Endothelial cell (in vitro differentiated cells): ENCODE data around the gene PLD1. TPM values are rescaled to one million over a fixed set of nuclear protein-coding genes. Genes with fewer than 3 reads are reported as not detected.

Experiments
- DNase-seq: peaks from one replicate; pipeline ENCODE4 v3.0.0; 2021; ENCODE audit warnings: low spot score
- H3K27ac Mint-ChIP-seq: one replicate; pipeline ENCODE4 v1.8.0; 2021; ENCODE audit warnings: mixed read lengths, inconsistent platforms; ENCODE audit not compliant: unreplicated experiment
- H3K27me3 Mint-ChIP-seq: one replicate; pipeline ENCODE4 v1.8.0; 2021; ENCODE audit warnings: mild to moderate bottlenecking, moderate library complexity, mixed read lengths, inconsistent platforms; ENCODE audit not compliant: unreplicated experiment
- H3K36me3 Mint-ChIP-seq: one replicate; pipeline ENCODE4 v1.8.0; 2021; ENCODE audit warnings: mild to moderate bottlenecking, low read depth, mixed read lengths, inconsistent platforms; ENCODE audit not compliant: unreplicated experiment
- H3K4me1 Mint-ChIP-seq: one replicate; pipeline ENCODE4 v1.8.0; 2021; ENCODE audit warnings: mild to moderate bottlenecking, mixed read lengths, inconsistent platforms; ENCODE audit not compliant: unreplicated experiment
- H3K4me3 Mint-ChIP-seq: one replicate; pipeline ENCODE4 v1.8.0; 2021; ENCODE audit warnings: mild to moderate bottlenecking, mixed read lengths, inconsistent platforms; ENCODE audit not compliant: unreplicated experiment
- H3K9me3 Mint-ChIP-seq: one replicate; pipeline ENCODE4 v1.8.0; 2021; ENCODE audit warnings: mixed read lengths, inconsistent platforms; ENCODE audit not compliant: unreplicated experiment
- total RNA-seq: library from RNA; stranded (reverse); fragmentation: NEBNext Ultra II Directional; extraction: Animal tissue kit (Norgen Biotek cat#: 25700); gene quantifications from one replicate; pipeline ENCODE4 v1.2.1, GENCODE V29; 2021; ENCODE audit not compliant: unreplicated experiment
- TF ChIP-seq, protein P1 (sequence below): fragments of 200-600 bp; sonication (generic); IDR thresholded peaks from one replicate; pipeline ENCODE4 v1.5.0; 2021; ENCODE audit warnings: antibody characterized with exemption; ENCODE audit not compliant: unreplicated experiment

The PLD1 gene
- total RNA-seq, 1 donor from 2014 or later = 61.5 TPM

DNA sequence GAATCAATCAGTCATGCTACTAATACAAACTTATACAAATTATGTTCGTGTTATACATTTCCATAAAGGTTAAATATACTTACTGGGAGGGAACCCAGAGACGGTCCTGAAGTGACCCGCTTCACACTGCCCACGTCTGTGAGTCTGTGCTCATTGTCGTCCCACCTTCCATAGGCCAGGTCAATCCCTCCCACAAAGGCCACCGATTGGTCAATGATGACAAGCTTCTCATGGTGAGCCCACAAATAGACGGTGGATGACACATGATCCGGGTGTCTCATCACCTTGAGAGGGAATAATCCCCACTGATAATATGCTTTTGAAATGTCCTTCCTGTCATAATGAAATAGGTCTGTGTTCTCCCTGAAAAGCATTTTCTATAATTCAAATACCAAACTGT is 121.7 kb downstream of the PLD1 start:
- Mint-ChIP-seq H3K9me3 (no peaks in the 10 kb centered on the region), H3K36me3 (peaks cover 32% of the 10 kb centered on the region), H3K4me1 (no peaks in the 10 kb centered on the region), H3K27me3 (no peaks in the 10 kb centered on the region), H3K27ac (no peak overlapping the region), H3K4me3 (no peak overlapping the region)
- DNase-seq = no peak
- TF ChIP-seq, protein P1, sequence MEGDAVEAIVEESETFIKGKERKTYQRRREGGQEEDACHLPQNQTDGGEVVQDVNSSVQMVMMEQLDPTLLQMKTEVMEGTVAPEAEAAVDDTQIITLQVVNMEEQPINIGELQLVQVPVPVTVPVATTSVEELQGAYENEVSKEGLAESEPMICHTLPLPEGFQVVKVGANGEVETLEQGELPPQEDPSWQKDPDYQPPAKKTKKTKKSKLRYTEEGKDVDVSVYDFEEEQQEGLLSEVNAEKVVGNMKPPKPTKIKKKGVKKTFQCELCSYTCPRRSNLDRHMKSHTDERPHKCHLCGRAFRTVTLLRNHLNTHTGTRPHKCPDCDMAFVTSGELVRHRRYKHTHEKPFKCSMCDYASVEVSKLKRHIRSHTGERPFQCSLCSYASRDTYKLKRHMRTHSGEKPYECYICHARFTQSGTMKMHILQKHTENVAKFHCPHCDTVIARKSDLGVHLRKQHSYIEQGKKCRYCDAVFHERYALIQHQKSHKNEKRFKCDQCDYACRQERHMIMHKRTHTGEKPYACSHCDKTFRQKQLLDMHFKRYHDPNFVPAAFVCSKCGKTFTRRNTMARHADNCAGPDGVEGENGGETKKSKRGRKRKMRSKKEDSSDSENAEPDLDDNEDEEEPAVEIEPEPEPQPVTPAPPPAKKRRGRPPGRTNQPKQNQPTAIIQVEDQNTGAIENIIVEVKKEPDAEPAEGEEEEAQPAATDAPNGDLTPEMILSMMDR = no peak

DNA sequence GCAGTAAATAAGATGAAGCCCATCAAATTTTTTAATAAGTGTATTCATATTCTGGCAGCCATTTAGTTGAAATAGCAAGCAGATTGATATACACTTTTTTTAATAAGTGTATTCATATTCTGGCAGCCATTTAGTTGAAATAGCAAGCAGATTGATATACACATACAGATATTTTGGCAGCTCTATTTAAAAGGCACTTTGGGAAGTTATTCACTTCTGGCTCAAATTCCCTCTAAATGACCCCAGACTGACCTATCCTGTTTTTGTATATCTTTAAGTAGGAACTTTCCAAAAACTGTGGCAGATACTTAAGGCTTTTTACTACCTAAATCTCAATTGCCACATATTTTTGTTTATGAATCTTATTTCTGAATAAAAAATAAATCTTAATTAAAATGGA is 122.3 kb downstream of the PLD1 start:
- Mint-ChIP-seq H3K36me3 (peaks cover 34% of the 10 kb centered on the region), H3K4me1 (no peaks in the 10 kb centered on the region), H3K4me3 (no peak overlapping the region), H3K9me3 (no peaks in the 10 kb centered on the region), H3K27me3 (no peaks in the 10 kb centered on the region), H3K27ac (no peak overlapping the region)
- DNase-seq = no peak
- TF ChIP-seq, protein P1 = no peak

DNA sequence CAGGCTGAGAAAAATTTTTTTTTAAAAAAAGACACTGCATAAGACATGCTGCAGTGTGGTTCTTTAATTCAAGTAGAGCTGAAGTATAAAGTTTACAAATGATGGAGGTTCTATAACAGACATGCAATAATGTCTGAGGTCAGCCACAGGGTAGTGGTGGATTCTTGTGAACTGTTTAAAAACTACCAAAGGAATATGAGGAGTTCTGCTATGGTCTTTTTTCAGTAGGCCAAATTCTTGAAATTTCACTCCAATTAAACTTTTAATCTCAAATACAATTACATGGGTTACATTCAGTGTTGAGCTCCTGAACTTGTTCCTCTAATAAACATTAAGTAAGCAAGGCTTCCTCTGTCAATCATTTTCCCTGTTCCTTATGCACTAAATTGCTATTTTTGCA is 122.7 kb downstream of the PLD1 start:
- Mint-ChIP-seq H3K36me3 (peaks cover 36% of the 10 kb centered on the region), H3K9me3 (no peaks in the 10 kb centered on the region)
- DNase-seq = no peak

DNA sequence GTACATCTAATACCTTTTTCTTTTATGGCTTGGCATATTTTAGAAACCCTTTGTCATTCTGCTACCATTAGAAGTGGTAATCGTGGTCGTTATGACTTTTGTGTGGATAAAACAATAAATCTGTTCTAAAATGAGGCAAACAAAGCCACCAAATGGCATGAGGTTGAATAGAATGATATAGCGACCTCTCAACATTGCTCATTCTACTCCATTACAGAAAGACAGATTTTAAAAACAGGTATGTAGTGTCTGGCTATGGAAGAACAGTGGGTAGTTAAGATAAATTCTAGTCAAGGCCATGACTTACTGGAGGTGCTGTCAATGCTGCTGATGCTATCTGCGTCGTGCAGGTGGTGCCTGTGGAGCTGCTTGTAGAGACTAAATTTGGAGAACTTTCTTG is 123.2 kb downstream of the PLD1 start:
- H3K9me3 Mint-ChIP-seq = no peaks in the 10 kb centered on the region
- H3K27ac Mint-ChIP-seq = no peak overlapping the region
- TF ChIP-seq, protein P1 = no peak
- H3K27me3 Mint-ChIP-seq = no peaks in the 10 kb centered on the region
- no peak for DNase-seq
- H3K4me1 Mint-ChIP-seq = no peaks in the 10 kb centered on the region
- no peak overlapping the region for H3K4me3 Mint-ChIP-seq
- peaks cover 36% of the 10 kb centered on the region for H3K36me3 Mint-ChIP-seq

More for the DNA sequence above, 122.7 kb downstream of the PLD1 start:
- no peak overlapping the region for H3K27ac Mint-ChIP-seq
- H3K27me3 Mint-ChIP-seq = no peaks in the 10 kb centered on the region
- no peak overlapping the region for H3K4me3 Mint-ChIP-seq
- TF ChIP-seq, protein P1 = no peak
- no peaks in the 10 kb centered on the region for H3K4me1 Mint-ChIP-seq

DNA sequence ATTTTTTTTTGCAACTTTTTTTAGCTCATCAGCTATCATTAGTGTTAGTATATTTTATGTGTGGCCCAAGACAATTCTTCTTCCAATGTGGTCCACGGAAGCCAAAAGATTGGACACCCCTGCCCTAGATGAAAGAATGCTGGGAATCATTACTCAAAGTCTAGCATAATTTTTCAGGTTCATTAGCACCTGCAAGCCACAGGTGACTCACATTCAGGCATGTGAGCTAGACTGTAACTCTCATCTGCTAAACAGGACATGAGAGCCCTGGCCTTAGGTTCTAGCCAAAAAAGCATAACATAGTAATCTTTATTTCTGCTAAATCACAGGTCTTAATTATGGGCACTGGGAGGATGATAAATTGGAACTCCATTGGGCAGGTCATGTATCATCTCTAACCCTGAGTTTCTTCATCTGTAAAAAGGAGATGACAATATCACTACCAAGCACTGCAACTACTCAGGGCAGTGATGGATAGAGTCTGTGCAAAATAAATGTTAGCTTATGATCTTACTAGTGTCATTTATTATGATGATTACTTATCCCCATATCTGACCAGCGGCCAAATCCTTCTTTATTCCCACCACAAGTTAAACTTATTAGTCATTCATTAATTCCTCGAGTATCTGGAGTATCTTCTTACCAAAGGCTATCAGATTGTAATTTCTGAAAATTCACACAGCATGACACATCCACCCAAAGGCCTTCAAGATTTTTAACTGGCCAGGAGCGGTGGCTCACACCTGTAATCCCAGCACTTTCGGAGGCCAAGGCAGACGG is 125.0 kb downstream of the PLD1 start:
- Mint-ChIP-seq H3K27me3 (no peaks in the 10 kb centered on the region), H3K27ac (no peak overlapping the region), H3K4me3 (no peak overlapping the region), H3K9me3 (no peaks in the 10 kb centered on the region), H3K4me1 (no peaks in the 10 kb centered on the region), H3K36me3 (peaks cover 34% of the 10 kb centered on the region)
- TF ChIP-seq, protein P1 = no peak
- DNase-seq = no peak
